H1 (cell line): ENCODE data around the gene DLK1. TPM values are rescaled to one million over a fixed set of nuclear protein-coding genes. Genes with fewer than 3 reads are reported as not detected.

ENCODE experiments used
- CTCF ChIA-PET: fragments of 300-600 bp; sonication (Branson Sonifier 250); formaldehyde crosslinking; loops from one replicate; lab custom pipeline; 2021; ENCODE audit not compliant: partially characterized antibody; lab: Charles Lee
- POLR2A ChIA-PET: fragments of 300-600 bp; sonication (Branson Sonifier 250); formaldehyde crosslinking; loops from one replicate; lab custom pipeline; 2021; ENCODE audit warnings: inconsistent platforms; ENCODE audit not compliant: partially characterized antibody; lab: Charles Lee
- DNase-seq, 2 experiments: peaks; one replicate each; pipeline versions ENCODE4 v3.0.0 to v3.0.0-alpha.2; 2010 to 2022; ENCODE audit warnings: low spot score in 2 of 2, low read depth in 1 of 2, mixed read lengths in 1 of 2
- FAIRE-seq: peaks from 2 replicates; lab custom pipeline; 2011; peaks lifted over from hg19 to GRCh38; lab: Jason Lieb, UNC
- H2AFZ ChIP-seq: 2 replicates; pipeline ENCODE4 v1.8.1; 2012; ENCODE audit warnings: low read length, inconsistent platforms
- H2AK5ac ChIP-seq: 2 replicates; pipeline ENCODE4 v1.6.1; 2013; ENCODE audit warnings: low read depth, low read length
- H2BK120ac ChIP-seq: replicated peaks from 2 replicates; pipeline ENCODE3; 2013; ENCODE audit warnings: low read depth, low read length, inconsistent platforms
- H2BK12ac ChIP-seq: 2 replicates; pipeline ENCODE4 v1.6.1; 2013; ENCODE audit warnings: low read depth, low read length
- H2BK15ac ChIP-seq: 2 replicates; pipeline ENCODE4 v1.6.1; 2013; ENCODE audit warnings: low read length
- H2BK20ac ChIP-seq: 2 replicates; pipeline ENCODE4 v1.6.1; 2013; ENCODE audit warnings: low read length
- H2BK5ac ChIP-seq: 2 replicates; pipeline ENCODE4 v1.6.1; 2013; ENCODE audit warnings: low read depth, low read length
- H3K14ac ChIP-seq: 2 replicates; pipeline ENCODE4 v1.6.1; 2013; ENCODE audit warnings: inconsistent platforms; ENCODE audit not compliant: insufficient read length
- H3K18ac ChIP-seq: 2 replicates; pipeline ENCODE4 v1.6.1; 2013; ENCODE audit warnings: low read length; ENCODE audit errors: extremely low read depth
- H3K23ac ChIP-seq: 2 replicates; pipeline ENCODE4 v1.6.1; 2013; ENCODE audit warnings: inconsistent platforms; ENCODE audit not compliant: insufficient read length
- H3K23me2 ChIP-seq: 2 replicates; pipeline ENCODE4 v1.6.1; 2013; ENCODE audit warnings: low read depth, low read length
- H3K27ac ChIP-seq: 2 replicates; pipeline ENCODE4 v1.6.1; 2011; ENCODE audit warnings: low read depth, low read length, inconsistent platforms
- H3K27me3 ChIP-seq, 4 experiments: replicated peaks in 1 of 4; 1 replicate in 1 of 4; 2 replicates in 3 of 4; pipeline versions ENCODE4 v1.6.1 to v1.8.1; 2011 to 2013; ENCODE audit warnings: low read length in 3 of 4, mild to moderate bottlenecking in 3 of 4, inconsistent platforms in 2 of 4, mixed read lengths in 2 of 4, moderate library complexity in 1 of 4; ENCODE audit not compliant: control insufficient read depth in 3 of 4, insufficient read depth in 3 of 4; ENCODE audit errors: extremely low read depth in 1 of 4
- H3K36me3 ChIP-seq, 4 experiments: 2 replicates each; pipeline versions ENCODE4 v1.6.1 to v1.8.1; 2011 to 2013; ENCODE audit warnings: mild to moderate bottlenecking in 4 of 4, low read length in 3 of 4, moderate library complexity in 2 of 4, control low read depth in 1 of 4, inconsistent platforms in 1 of 4; ENCODE audit not compliant: insufficient read depth in 4 of 4, control insufficient read depth in 2 of 4
- H3K4ac ChIP-seq: replicated peaks from 2 replicates; pipeline ENCODE3; 2013; ENCODE audit warnings: low read length, low read depth, mixed read lengths, inconsistent platforms; ENCODE audit not compliant: insufficient read length
- H3K4me1 ChIP-seq, 4 experiments: replicated peaks in 1 of 4; 1 replicate in 1 of 4; 2 replicates in 3 of 4; pipeline versions ENCODE4 v1.6.1 to v1.8.1; 2011 to 2013; ENCODE audit warnings: low read length in 3 of 4, inconsistent platforms in 2 of 4, mixed read lengths in 1 of 4; ENCODE audit not compliant: insufficient read depth in 4 of 4, control insufficient read depth in 3 of 4
- H3K4me2 ChIP-seq, 2 experiments: 2 replicates each; pipeline versions ENCODE4 v1.6.1 to v1.8.1; 2011 to 2013; ENCODE audit warnings: low read depth in 2 of 2, low read length in 2 of 2, control low read depth in 1 of 2, inconsistent platforms in 1 of 2, mild to moderate bottlenecking in 1 of 2; ENCODE audit not compliant: insufficient read depth in 1 of 2
- H3K4me3 ChIP-seq, 4 experiments: fragments of 200-600, 300-600 bp in 1 of 4; sonication (generic), shearing (Covaris generic), sonication (Bioruptor Twin) in 1 of 4; 2 replicates each; pipeline versions ENCODE4 v1.5.1 to v1.8.1; 2011 to 2016; ENCODE audit warnings: low read length in 4 of 4, low read depth in 3 of 4, control low read depth in 2 of 4, inconsistent platforms in 2 of 4, mild to moderate bottlenecking in 2 of 4, mixed read lengths in 1 of 4, moderate library complexity in 1 of 4; ENCODE audit not compliant: insufficient read depth in 2 of 4; ENCODE audit errors: extremely low read depth in 1 of 4
- H3K56ac ChIP-seq: replicated peaks from 2 replicates; pipeline ENCODE3; 2013; ENCODE audit warnings: low read depth, mild to moderate bottlenecking, mixed read lengths, low read length, inconsistent platforms; ENCODE audit not compliant: insufficient read length
- H3K79me1 ChIP-seq: 2 replicates; pipeline ENCODE4 v1.6.1; 2013; ENCODE audit warnings: low read depth, low read length, control low read depth
- H3K79me2 ChIP-seq, 2 experiments: 2 replicates each; pipeline versions ENCODE4 v1.6.1 to v1.8.1; 2012 to 2013; ENCODE audit warnings: low read length in 2 of 2, mild to moderate bottlenecking in 2 of 2, inconsistent platforms in 1 of 2; ENCODE audit not compliant: insufficient read depth in 2 of 2, control insufficient read depth in 1 of 2
- H3K9ac ChIP-seq, 4 experiments: replicated peaks in 1 of 4; 1 replicate in 1 of 4; 2 replicates in 3 of 4; pipeline versions ENCODE4 v1.6.1 to v1.8.1; 2011 to 2013; ENCODE audit warnings: low read depth in 3 of 4, low read length in 3 of 4, control low read depth in 2 of 4, mild to moderate bottlenecking in 2 of 4, moderate library complexity in 2 of 4, inconsistent platforms in 1 of 4; ENCODE audit errors: extremely low read depth in 1 of 4
- H3K9me3 ChIP-seq, 2 experiments: 2 replicates each; pipeline versions ENCODE4 v1.6.1 to v1.8.1; 2012 to 2013; ENCODE audit warnings: mild to moderate bottlenecking in 2 of 2, moderate library complexity in 2 of 2, control low read depth in 1 of 2, inconsistent platforms in 1 of 2, low read depth in 1 of 2, low read length in 1 of 2, mixed read lengths in 1 of 2; ENCODE audit not compliant: insufficient read depth in 2 of 2
- H4K20me1 ChIP-seq, 2 experiments: replicated peaks in 1 of 2; 2 replicates each; pipeline versions ENCODE3 to v1.8.1; 2011 to 2013; ENCODE audit warnings: inconsistent platforms in 2 of 2, low read length in 2 of 2, mild to moderate bottlenecking in 1 of 2; ENCODE audit not compliant: insufficient read depth in 2 of 2, control insufficient read depth in 1 of 2
- H4K5ac ChIP-seq: 2 replicates; pipeline ENCODE4 v1.6.1; 2013; ENCODE audit warnings: low read length, low read depth, mixed read lengths, inconsistent platforms; ENCODE audit not compliant: insufficient read length
- H4K8ac ChIP-seq: 2 replicates; pipeline ENCODE4 v1.8.0; 2013; ENCODE audit warnings: mild to moderate bottlenecking, moderate library complexity, low read length, inconsistent platforms; ENCODE audit not compliant: insufficient read depth; ENCODE audit errors: extremely low read depth
- H4K91ac ChIP-seq: replicated peaks from 2 replicates; pipeline ENCODE3; 2013; ENCODE audit warnings: low read length, mixed read lengths, inconsistent platforms; ENCODE audit not compliant: insufficient read length
- CHD2 ChIP-seq: IDR thresholded peaks from 2 replicates; pipeline ENCODE4 v1.6.1; 2012; ENCODE audit warnings: low read length, improper control_type of control experiment
- GTF2F1 ChIP-seq: IDR thresholded peaks from 2 replicates; pipeline ENCODE4 v1.6.1; 2012; ENCODE audit warnings: low read depth, low read length, improper control_type of control experiment, borderline replicate concordance
- JUND ChIP-seq: IDR thresholded peaks from 2 replicates; pipeline ENCODE4 v1.6.1; 2011; ENCODE audit warnings: mild to moderate bottlenecking, improper control_type of control experiment, low read length
- KDM1A ChIP-seq: fragments of 200-600, 300-600 bp; sonication (generic); IDR thresholded peaks from 2 replicates; pipeline ENCODE4 v1.7.1; 2016; ENCODE audit warnings: mild to moderate bottlenecking, low read length, borderline replicate concordance
- KDM5A ChIP-seq: fragments of 200-600 bp; IDR thresholded peaks from 2 replicates; pipeline ENCODE4 v1.7.1; 2012; ENCODE audit warnings: mild to moderate bottlenecking, low read length, inconsistent platforms, mixed read lengths
- NRF1 ChIP-seq: IDR thresholded peaks from 2 replicates; pipeline ENCODE4 v1.6.1; 2011; ENCODE audit warnings: mild to moderate bottlenecking, low read depth, low read length, improper control_type of control experiment
- SP4 ChIP-seq: IDR thresholded peaks from 2 replicates; pipeline ENCODE4 v1.6.1; 2012; ENCODE audit warnings: low read length, inconsistent platforms
- TAF1 ChIP-seq: IDR thresholded peaks from 2 replicates; pipeline ENCODE4 v1.6.1; 2011; ENCODE audit warnings: mild to moderate bottlenecking, low read depth, low read length
- TAF7 ChIP-seq: optimal IDR thresholded peaks from 2 replicates; pipeline ENCODE3; 2011; ENCODE audit warnings: low read depth, mild to moderate bottlenecking, inconsistent platforms, low read length, moderate library complexity, borderline replicate concordance
- TEAD4 ChIP-seq: IDR thresholded peaks from 2 replicates; pipeline ENCODE4 v1.6.1; 2012; ENCODE audit warnings: low read depth, low read length, inconsistent platforms, mixed read lengths
- WGBS, 2 experiments: shearing (Covaris generic) in 1 of 2; methylation state at CpG; one replicate each; pipeline versions ENCODE4 v1.1.6 to v1.1.7; 2013 to 2015; ENCODE audit warnings: low lambda C conversion rate in 2 of 2, mixed read lengths in 2 of 2, inconsistent platforms in 1 of 2, low coverage in 1 of 2, missing lambda C conversion rate in 1 of 2; ENCODE audit not compliant: insufficient replicate concordance in 2 of 2, insufficient coverage in 1 of 2, insufficient read length in 1 of 2; ENCODE audit errors: extremely low coverage in 1 of 2, missing lambda C conversion rate in 1 of 2; 5-methylcytosine and 5-hydroxymethylcytosine counted together
- polyA plus RNA-seq, 7 experiments: library from polyadenylated mRNA; depleted of rRNA in 3 of 7; stranded (reverse) in 5 of 7; unstranded in 2 of 7; fragments of >200 nt in 5 of 7; fragments of 200-250 nt in 2 of 7; gene quantifications; 1 replicate in 5 of 7; 2 replicates in 1 of 7; 4 replicates in 1 of 7; pipeline versions ENCODE4 v1.2.1 to v1.2.3, GENCODE V29; 2011 to 2013; ENCODE audit warnings: missing spikeins in 2 of 7, mixed read lengths in 2 of 7
- total RNA-seq: library from RNA; stranded (reverse); fragmentation: NEBNext Ultra II Directional; extraction: Animal tissue kit (Norgen Biotek cat#: 25700); gene quantifications from 2 replicates; pipeline ENCODE4 v1.2.1, GENCODE V29; 2021
- TF ChIP-seq, protein P1 (sequence below): IDR thresholded peaks from 2 replicates; pipeline ENCODE4 v1.6.1; 2012; ENCODE audit warnings: inconsistent platforms

DLK1 gene
- total and polyA plus RNA-seq, 2 of the 8 experiments (the other 6 are each of a cell fraction or from before 2014, with no cell fraction given) = 1.3 to 2.4 TPM

DNA sequence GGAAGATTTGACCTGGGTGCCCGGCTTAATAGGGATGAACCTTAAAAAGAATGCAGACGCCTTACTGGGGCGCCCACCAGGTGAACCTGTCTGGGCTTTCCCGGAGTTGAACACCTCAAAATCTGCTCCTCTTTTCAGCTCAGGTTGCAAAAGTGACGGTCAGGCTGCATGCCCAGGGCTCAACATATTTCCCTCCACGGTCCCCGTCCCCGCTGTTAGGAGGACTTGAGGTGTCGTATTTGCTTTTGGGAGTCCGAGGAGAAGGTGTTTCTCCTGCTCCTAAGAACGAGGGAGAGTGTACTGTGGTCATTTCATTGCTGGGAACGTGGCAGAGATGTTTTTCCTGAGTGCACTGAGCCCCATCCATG is 1.2 kb downstream of the DLK1 start:
- Histone ChIP-seq H3K4ac (no peak overlapping the region), H4K20me1 (peaks cover 0 to 3% of the 10 kb centered on the region in 2 experiments), H3K36me3 (peaks cover 0 to 3% (median 0%) of the 10 kb centered on the region in 4 experiments; a peak in 1 of 8 replicates), H4K91ac (no peak overlapping the region), H3K23ac (no peak overlapping the region), H2AFZ (no peak overlapping the region), H3K18ac (no peak overlapping the region), H2AK5ac (no peak overlapping the region), H2BK12ac (no peak overlapping the region), H3K4me3 (peak overlapping the region in 1 of 4 experiments; percentile 1; a peak in 2 of 8 replicates), H4K5ac (no peak overlapping the region), H3K27ac (no peak overlapping the region), H3K23me2 (peaks cover 2% of the 10 kb centered on the region; the same call in 1 of the 2 replicates), H3K9me3 (peaks cover 0 to 5% of the 10 kb centered on the region in 2 experiments; a peak in 1 of 4 replicates), H2BK5ac (no peak overlapping the region), H3K79me1 (no peaks in the 10 kb centered on the region), H3K79me2 (no peaks in the 10 kb centered on the region), H2BK120ac (no peak overlapping the region), H2BK15ac (0 out of 2 replicates have a peak overlapping the region, but pooled peaks have one; percentile 29), H3K27me3 (peaks cover 24 to 49% (median 44%) of the 10 kb centered on the region in 4 experiments), H3K4me2 (peak overlapping the region; percentile 60 to 70; a peak in 3 of 4 replicates), H2BK20ac (0 out of 2 replicates have a peak overlapping the region, but pooled peaks have one; percentile 43), H3K14ac (no peak overlapping the region), H3K9ac (no peak overlapping the region), H3K4me1 (peaks cover 0 to 19% (median 10%) of the 10 kb centered on the region in 4 experiments; a peak in 6 of 7 replicates), H4K8ac (no peak overlapping the region), H3K56ac (no peak overlapping the region)
- CTCF ChIA-PET = interaction anchor here (1.3 to 1.7 kb wide), 3 partner anchors 18 to 123 kb away, joined by 3 to 4 read pairs (median 4); no protein-coding TSS in a partner anchor
- TF ChIP-seq KDM1A (no peak), NRF1 (no peak), SP4 (no peak), CHD2 (no peak), KDM5A (no peak), GTF2F1 (no peak), TAF7 (no peak), TEAD4 (no peak), JUND (no peak), TAF1 (no peak)
- TF ChIP-seq, protein P1, sequence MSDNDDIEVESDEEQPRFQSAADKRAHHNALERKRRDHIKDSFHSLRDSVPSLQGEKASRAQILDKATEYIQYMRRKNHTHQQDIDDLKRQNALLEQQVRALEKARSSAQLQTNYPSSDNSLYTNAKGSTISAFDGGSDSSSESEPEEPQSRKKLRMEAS = no peak
- DNase-seq (no peak), FAIRE-seq (no peak)
- POLR2A ChIA-PET = no interaction called here
- WGBS, 2 experiments = 61% methylated on average over 12 of the region's 12 CpGs; no CpG with 5 or more reads in 1 of the 2 experiments
